A673 (cell line): ENCODE results near the gene CABLES2.

Source experiments
- EZH2 ChIP-seq: fragments of 200-600 bp; sonication (generic); IDR thresholded peaks from 2 replicates; pipeline ENCODE4 v1.6.1; 2017; ENCODE audit warnings: borderline replicate concordance, low read depth, mild to moderate bottlenecking, mixed read lengths, antibody characterized with exemption, low read length; ENCODE audit not compliant: poor library complexity, severe bottlenecking
- TF ChIP-seq, protein P1 (sequence below): fragments of 300-800, 200-600 bp; sonication (generic); conservative IDR thresholded peaks from 2 replicates; pipeline ENCODE4 v1.5.1; 2017; ENCODE audit warnings: low read depth, mild to moderate bottlenecking, antibody characterized with exemption, low read length, moderate library complexity, mixed read lengths

DNA sequence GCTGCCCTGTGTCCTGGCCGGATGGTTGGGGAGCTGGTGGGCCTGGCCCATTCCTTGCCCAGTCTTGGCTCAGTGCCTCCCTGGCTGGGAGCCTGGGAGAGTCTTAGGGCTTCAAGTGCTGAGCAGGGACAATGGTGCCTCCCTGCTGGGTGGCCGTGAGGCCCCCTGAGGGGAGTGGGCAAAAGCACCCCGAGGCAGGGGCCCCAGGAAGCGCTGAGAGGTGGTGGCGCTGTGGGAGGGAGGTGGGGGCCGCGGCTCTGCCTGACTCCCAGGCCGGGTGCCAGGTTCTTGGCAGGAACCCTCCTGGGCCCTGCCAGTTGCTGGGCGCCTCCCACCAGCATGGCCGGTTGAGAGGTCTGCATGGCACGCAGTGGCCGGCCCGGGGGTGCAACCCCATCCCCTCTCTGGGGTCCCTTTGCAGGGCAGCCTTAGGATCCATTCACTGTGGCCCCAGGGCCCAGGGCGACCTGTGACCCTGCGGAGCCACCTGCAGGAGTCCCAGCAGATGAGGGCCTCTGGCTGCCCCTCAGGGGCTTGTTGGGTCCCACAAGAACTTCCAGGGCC, 29.4 kb downstream of the CABLES2 start:
- TF ChIP-seq, protein P1, sequence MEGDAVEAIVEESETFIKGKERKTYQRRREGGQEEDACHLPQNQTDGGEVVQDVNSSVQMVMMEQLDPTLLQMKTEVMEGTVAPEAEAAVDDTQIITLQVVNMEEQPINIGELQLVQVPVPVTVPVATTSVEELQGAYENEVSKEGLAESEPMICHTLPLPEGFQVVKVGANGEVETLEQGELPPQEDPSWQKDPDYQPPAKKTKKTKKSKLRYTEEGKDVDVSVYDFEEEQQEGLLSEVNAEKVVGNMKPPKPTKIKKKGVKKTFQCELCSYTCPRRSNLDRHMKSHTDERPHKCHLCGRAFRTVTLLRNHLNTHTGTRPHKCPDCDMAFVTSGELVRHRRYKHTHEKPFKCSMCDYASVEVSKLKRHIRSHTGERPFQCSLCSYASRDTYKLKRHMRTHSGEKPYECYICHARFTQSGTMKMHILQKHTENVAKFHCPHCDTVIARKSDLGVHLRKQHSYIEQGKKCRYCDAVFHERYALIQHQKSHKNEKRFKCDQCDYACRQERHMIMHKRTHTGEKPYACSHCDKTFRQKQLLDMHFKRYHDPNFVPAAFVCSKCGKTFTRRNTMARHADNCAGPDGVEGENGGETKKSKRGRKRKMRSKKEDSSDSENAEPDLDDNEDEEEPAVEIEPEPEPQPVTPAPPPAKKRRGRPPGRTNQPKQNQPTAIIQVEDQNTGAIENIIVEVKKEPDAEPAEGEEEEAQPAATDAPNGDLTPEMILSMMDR, result no peak
- TF ChIP-seq EZH2, result no peak
